GM19240 (cell line): ENCODE measurements around the gene SLC5A10.
"Not testable (repeated sequence)": the region's sequence is repeated elsewhere in the genome, so short reads cannot be mapped to it uniquely, and the experiment has no call there.

Experiments
- DNase-seq: peaks from one replicate; pipeline ENCODE4 v3.0.0; 2011; ENCODE audit warnings: low spot score; ENCODE audit not compliant: insufficient read length

The SLC5A10 gene

DNA sequence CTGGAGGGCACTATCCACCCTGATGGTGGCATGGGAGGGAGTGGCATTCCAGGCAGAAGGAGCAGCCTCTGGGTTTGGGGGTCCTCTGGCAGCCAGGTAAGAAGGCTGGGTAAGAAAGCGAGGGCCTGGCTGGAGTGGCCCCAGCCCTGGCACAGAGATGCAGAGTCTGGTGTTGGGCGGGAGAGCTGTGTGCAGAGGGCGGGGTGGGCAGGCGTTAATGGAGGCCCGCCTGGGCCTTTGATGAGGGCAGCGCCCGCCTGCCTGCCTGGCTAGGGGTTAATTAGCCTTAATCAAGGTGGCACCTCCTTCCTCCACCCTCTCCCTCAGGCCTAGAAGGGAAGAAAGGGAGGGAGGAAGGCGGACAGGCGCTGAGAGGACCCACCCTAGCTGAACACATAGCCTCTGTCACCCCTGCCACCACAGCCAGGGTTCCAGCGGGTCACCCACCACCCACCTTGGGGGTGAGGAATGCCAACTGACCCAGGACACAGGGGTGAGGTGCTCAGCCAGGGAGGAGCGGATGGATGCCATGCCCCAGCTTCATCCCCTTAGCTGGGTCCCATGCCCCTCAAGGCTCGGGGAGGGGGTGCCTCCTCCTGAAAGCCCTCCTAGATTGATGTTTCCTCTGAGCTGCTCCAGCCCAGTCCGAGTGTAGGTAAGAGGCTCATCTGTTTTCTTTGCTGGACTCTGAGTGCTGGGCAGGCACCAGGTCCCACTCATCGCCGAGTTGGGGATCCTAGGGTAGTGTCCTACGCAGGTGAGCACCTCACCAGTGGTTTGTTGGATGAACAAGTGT lies 66.0 kb downstream of the SLC5A10 start:
- DNase-seq: no peak

DNA sequence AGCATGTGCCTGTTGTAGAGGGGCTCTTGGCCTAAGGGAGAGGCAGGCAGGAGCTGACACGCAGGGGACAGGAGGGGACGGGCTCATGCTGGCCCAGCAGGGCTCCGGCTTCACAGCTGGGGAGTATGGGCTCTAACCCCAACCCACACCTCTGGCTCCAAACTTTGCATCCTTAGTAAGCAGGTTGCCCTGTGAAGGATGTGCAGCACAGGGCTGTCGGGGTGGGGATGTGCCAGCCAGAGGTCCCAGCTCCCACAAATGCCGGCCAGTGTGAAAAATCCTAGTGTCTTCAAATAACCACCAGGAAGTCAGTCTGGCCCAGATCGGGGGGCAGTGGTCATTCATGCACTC lies 66.6 kb downstream of the SLC5A10 start:
- no peak for DNase-seq

DNA sequence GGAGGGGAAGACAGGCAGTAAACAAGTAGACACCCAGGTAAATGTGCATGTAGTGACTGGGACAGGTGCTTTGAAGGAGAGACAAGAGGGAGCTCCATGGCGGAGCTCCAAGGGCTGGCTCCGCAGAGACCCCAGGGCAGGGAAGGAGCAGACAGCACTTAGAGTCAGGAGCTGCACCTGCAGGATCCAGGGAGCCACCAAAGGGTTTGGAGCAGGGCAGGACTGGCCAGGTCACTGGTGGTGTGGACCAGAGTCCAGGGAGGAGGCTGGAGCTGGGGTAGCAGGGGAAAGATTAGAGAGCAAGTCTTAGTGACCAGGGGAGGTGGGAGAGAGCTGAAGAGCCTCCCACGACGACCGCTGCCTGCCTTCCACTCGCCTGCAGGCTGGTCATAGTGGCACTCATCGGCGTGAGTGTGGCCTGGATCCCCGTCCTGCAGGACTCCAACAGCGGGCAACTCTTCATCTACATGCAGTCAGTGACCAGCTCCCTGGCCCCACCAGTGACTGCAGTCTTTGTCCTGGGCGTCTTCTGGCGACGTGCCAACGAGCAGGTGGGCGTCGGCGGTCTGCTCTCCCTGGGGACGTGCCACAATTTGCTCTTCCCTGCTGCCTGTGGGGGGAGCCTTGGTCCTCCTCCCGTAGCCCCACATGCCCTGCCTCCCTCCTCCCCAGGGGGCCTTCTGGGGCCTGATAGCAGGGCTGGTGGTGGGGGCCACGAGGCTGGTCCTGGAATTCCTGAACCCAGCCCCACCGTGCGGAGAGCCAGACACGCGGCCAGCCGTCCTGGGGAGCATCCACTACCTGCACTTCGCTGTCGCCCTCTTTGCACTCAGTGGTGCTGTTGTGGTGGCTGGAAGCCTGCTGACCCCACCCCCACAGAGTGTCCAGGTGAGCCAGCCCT lies 67.3 kb downstream of the SLC5A10 start:
- DNase-seq: no peak

DNA sequence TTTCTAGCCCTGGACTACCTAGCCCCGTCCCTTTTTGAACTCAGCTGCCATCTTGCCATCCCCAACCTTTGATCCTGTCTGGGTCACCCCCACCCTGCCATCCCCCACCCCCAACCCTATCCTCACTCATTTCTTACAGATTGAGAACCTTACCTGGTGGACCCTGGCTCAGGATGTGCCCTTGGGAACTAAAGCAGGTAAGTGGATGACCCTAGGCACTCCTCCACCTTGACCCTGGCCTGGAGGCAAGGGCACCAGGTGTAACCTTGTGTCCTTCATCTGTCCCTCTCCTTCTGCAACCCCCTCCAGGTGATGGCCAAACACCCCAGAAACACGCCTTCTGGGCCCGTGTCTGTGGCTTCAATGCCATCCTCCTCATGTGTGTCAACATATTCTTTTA lies 68.1 kb downstream of the SLC5A10 start:
- DNase-seq: no peak

DNA sequence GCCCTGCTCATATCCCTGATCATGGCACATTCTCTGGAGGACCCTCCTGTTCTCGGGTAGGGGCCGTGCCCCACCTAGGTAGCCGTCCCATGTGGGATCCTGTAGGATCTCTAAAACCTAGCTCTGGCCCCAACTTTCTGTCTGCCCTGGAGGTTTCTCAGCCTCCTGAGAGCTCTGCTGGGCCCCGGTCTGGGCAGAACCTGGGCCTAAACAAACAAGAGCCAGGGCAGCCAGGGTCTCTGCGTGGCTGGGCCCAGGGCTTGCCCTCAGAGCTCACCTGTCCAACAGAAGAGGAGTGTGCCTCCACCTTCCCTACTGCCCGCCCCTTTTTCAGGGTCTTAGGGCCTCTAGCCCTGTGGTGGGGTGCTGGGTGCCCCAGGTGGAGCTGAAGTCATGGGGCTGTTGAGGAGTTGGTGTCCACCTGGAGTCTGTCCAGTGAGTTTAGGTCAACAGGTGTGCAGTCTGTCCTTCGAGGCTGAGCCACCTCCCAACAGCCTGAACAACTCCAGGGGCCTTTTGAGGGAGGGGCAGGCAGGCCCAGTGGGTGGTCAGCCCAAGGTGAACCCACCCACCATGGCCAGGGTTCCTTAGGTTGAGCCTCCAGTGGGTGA lies 69.2 kb downstream of the SLC5A10 start:
- not testable (repeated sequence) for DNase-seq

DNA sequence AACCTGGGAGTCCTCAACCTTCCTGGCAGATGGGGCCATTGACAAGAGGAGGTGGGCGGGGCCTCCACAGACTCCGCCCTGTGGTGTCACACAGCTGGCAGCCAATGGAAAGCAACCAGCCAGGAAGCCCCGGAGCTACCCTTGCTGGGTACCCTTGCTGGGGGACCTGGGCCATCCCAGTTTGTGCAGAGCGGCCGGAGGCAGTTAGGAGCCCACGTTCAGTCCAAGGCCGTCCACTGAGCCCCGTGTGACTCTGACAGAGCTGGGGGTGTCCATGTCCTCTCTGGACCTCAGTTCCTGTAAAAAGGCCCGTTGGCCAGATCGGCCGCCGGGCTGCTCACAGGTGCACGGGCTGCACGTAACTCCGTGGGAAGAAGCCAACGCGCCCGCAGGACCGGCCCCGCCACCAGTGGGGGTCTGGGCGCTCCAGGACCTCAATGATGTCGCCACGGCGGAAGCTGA lies 69.7 kb downstream of the SLC5A10 start:
- no peak for DNase-seq

DNA sequence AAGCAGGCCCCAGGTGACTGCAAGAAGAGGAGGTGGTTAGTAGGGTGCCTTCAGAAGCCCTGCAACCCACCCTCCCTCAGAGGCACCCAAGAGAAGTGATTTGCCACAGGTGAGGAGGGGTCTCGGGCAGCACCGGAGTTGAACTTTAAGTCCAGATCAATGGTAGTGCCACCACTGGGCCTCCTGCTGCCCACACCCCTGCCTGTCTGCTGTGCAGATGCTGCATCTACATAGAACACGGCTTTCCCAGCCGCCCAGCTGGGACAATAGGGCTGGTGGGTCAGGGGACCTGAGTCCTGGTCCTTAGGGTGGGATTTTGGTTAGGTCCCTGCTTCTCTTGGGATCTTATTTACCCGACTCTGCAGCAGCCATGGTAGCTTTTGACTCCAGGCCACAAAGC lies 70.2 kb downstream of the SLC5A10 start:
- DNase-seq: no peak

DNA sequence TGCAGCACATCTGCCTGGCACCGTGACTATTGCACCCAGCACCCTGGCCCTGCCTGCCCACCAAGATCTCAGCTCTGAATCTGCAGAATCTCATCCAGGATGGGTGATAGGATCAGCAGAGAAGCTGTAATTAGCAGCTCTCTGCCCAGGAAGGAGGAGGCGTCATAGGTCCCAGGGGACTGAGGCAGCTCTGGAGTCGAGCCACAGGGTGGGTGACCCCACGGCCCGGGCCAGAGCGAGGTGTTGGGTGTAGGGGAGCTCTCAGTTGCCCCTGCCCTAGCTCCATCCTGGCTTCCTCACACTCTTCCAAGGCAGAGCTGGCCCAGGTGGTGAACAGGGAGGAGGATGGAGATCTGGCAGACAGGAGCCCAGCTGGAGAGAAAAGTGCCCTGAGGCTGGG lies 70.8 kb downstream of the SLC5A10 start:
- DNase-seq: no peak

DNA sequence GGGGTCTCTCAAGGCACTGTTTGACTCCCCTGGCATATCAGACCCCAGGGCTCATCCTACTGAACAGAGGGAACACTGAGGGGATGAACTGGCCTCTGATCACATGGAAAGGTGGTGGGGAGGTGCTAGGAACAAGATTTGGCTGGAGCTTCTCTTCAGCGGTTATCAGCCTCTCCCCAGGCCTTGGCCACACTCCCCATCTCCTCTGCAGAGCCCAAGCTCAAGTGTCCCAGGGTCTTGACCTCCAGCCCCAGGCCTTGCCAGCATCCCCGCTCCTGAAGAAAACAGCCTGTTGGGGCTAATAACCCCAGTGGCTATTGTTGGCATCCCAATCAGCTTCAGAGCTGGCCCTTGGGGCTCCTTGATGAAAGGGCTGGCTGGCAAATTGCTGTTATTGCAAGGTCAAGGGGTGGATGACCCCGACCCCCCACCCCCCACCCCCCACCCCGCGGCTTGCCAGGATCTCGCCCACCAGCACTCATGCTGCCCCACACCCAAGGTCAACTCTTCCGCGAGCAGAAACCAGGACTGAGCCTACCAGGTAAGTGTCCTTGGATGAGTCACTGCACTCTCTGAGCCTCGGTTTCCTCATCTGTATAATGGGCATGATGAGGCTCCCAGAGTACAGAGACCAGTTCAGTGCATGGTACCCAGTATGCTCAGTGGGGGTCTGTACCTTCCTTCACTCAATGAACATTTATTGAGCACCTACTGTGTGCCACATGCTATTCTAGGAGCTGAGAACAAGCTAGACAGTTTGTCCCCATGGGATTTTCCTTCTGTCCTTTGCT lies 71.4 kb downstream of the SLC5A10 start:
- no peak for DNase-seq

DNA sequence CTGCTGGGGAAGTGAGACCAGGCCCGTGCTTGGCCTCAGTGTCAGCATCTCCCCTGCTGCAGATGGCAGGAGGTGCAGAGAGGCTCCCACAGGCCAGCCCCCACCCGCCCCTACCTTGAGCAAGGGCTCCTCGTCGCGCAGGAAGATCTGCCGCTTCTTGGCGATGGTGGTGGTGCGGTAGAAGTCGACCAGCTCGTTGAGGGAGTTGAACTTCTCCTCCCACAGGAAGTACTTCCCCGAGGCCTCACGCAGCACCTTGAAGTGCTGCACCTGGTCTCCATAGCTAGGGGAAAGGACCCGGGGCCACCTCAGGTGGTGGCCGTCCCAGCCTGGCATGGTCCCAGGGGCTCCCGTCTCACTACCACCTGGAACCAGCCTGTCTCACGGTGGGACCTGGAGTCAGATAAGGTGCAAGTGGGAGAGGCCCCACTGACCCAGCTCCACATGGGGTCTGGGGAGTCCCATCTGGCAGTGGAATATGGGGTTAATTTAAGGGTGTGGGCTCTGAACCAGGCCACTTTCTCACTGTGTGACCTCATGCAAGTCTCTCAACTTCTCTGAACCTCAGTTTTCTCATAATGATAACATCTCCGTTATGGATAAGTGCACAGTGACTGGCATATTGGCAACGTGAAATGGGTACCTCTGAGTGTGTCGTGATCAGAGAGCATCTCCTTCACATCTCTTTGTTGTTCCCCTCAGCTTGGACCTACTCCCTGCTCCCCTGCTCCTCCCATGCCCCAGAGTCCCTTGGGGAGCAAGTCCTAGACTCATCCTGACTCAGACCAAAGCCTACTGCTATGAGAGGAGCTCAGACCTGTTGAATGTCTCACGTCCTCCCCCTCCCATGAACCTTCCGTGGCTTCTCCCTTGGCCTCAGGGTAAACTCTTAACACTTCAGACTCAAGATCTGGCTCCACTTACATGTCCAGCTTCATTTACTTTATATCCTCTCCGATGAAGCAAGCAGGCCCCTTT lies 72.4 kb downstream of the SLC5A10 start:
- DNase-seq: no peak

DNA sequence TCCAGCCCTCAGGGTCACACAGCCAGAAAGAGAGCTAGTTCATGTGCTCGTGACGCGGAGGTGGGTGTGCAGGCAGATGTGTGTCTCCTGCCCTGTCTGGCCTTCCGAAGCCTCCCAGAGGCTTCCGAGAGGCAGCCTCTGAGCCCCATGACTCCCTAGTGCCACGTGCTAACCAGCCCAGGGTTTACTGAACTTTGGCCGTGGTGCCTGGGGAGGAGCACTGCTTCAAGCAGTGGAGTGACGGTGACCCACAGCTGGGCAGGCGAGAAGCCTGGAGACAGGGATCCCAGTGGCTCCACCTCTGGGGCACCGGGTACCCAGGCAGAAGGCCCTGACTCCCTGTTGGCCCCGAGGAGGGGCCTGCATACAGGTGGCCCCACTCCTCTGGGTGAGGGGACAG lies 76.7 kb downstream of the SLC5A10 start:
- not testable (repeated sequence) for DNase-seq

DNA sequence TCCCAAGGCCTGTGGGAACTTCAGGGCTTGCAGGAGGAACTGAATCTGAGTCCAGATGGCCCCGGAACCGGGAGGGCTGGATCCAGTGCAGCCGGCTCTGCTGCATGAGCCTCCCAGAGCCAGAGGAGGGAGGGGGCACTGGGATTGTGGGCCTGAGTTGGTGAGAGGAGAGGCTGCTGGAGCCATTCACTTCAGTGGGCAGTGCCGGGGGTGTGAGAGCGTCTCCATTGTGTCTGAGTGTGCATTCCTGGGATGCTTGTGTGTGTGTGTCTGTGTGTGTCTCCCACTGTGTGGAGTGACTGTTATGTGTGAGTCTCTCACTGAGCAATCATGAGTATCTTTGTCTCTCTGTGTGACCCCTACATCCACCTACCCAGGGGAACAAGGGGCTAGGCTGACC lies 77.8 kb downstream of the SLC5A10 start:
- DNase-seq: not testable (repeated sequence)

DNA sequence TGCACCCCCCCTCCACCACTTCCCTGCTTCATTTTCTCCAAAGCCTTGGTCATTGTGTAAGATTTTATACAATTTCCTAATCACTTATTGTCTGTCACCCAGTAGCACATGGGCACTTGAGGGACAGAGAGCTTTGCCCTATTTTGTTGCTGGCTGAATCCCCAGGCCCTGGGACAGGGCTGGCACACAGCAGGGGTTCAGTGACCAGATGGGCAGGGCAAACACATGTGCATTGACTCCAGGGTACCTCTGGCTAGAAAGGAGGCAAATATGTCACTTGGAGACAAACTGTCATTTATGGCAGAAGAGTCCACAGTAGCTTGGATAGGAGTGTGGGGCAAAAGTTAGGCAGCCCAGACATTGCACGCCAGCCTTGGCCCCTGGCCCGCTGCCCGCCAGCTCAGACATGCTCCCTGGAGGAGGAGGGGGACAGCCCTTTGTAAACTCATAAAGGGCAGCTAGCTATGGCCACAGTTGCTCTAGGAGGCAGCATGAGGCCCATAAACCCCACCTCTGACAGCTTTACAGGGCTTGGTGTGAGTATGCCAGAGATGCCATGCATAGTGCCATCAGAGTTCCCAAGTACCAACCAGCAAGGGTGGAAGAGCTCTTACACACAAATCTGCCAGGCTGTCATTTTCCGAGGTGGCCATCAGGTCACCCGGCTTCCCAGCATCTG lies 78.9 kb downstream of the SLC5A10 start:
- not testable (repeated sequence) for DNase-seq

DNA sequence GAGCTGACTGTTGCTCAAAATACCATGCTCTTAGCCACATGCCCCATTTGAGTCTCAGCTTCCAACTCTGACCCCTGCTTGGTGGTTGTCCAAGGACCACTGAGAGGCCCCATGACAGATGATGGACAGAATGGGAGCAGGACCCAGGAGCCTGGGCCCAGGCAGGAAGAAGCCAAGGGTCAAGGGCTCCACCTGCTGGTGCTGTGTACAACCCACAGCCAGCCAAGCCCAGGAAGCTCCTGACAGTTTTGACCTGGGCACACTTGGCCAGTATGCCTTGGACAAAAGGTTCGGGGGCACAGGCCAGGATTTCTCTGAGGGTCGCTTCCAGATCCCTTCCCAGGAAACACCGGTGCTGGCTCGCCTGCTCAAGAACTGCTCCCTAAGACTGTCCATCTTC lies 79.8 kb downstream of the SLC5A10 start:
- not testable (repeated sequence) for DNase-seq

DNA sequence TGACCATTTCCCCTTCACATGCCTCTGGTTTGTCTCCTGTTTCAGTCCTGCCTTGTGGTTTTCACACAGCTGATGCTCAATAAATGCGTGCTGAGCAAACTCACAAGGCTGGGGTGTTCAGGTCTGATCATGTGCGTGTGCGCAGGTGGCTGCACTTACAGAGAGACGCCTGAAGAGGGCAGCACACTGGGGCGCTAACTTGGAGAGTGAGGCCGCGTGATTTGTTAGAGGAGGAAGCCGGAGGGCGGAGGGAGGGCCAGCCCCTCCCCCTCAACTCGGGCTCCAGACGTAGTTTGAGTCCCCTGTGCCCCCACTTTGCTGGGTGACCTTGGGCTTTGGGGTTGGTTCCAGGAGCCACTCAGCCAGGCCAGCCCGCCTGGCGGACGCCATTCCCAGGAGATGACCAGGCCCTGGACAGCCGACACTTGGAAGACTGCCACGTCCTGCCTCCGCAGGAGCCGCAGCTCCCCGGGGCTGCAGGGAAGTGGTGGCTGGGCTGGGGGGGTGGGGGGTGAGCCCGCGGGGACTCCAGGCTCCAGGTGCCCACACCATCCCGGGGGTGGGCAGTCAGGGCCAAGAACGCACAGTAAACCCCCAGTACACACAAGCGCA lies 80.5 kb downstream of the SLC5A10 start:
- not testable (repeated sequence) for DNase-seq

DNA sequence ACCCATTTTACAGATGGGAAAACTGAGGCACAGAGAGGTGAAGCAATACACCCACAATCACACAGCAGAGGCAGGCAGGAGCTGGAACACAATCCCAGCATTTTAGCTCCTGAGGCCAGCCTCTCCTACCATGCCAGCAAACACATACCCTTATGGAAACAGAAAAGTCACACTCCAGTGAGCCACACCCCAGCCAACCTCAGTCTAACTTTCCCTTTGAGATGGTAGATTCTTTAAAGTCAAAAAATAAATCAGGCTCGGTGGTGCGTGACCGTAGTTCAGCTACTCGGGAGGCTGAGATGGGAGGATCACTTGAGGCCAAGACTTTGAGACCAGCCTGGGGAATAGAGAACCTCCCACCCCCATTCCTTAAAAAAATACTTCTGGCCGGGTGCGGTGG lies 84.2 kb downstream of the SLC5A10 start:
- DNase-seq: not testable (repeated sequence)

DNA sequence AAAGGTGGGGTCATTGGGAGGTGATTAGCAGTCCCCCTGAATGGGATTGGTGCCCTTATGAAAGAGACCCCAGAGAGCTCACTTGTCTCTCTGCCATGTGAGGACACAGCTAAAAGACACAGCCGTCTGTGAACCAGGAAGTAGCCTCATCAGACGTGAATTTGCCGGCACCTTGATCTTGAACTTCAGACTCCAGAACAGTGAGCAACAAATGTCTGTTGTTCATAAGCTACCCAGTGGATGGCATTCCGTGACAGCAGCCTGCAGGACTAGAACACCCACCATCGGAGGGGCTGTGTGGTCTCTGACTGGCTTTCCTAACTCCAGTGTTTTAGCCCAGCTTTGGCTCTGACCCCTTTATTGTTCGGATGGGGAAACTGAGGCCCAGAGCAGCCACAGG lies 85.6 kb downstream of the SLC5A10 start:
- not testable (repeated sequence) for DNase-seq

DNA sequence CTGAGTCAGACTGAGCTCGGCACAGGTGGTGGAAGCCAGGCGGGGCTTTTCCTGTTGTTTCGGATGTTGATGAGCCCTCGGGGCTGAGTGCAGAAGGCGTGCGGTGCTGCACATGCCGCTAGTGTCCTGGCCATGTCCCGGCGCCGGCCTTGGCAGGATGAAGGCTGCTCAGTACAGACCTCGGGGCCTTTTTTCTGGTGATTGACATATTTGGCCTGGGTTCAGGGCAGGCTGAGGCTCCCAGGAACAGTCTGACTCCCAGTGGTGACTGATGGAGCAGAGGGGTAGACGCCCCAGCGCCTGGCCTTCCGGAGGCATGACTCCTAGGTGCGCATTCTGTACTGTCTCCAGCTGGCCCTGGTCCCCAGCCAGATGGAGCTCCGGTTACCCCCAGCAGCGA lies 86.0 kb downstream of the SLC5A10 start:
- DNase-seq: not testable (repeated sequence)

DNA sequence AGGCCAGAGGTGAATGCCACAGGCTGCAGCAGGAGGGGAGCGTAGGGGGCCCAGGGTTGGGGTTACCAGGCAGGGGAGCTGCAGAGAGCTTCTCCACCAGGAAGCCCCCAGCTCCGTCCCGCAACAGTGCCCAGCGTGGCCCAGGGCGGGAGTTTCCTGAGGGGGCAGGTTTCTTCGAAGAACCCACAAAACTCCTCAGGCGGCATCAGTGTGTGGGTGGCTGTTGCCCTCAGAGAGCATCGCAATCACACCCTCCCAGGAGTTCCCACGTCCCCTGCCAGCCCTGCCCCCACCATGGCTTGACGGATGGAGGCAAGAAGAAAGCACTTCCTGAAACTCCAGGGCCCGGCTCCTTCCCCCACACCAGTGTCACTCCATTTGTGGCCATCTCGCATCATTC lies 86.8 kb downstream of the SLC5A10 start:
- not testable (repeated sequence) for DNase-seq
